Measurements from ENCODE around the gene IRF3.

Gene IRF3

GRCh38 chr19:49687566-49688316, 22.1 kb upstream of the IRF3 start:
- Histone ChIP-seq H3K27me3 (ENCODE audit: control insufficient read depth in 1 of 2, insufficient read depth in 2 of 2, low read length in 2 of 2) (peaks cover 11 to 24% of the 10 kb centered on the region in 2 donors), H3K36me3 (ENCODE audit: control insufficient read depth in 1 of 2, insufficient read depth in 2 of 2, low read length in 2 of 2) (peaks cover 15 to 41% of the 10 kb centered on the region in 2 donors), H3K4me1 (ENCODE audit: control insufficient read depth in 1 of 2, insufficient read depth in 2 of 2, low read length in 2 of 2) (peaks cover 15 to 27% of the 10 kb centered on the region in 2 donors), H3K9me3 (ENCODE audit: control insufficient read depth in 1 of 2, low read length in 2 of 2) (no peaks in the 10 kb centered on the region), H3K4me3 (ENCODE audit: low read depth in 1 of 2, low read length in 2 of 2) (no peak overlapping the region), H3K9ac (ENCODE audit: low read depth in 1 of 2, low read length in 2 of 2) (no peak overlapping the region), H3K27ac (ENCODE audit: low read depth, low read length) (no peak overlapping the region)

GRCh38 chr19:49687150-49687549, 21.5 kb upstream of the IRF3 start:
- Histone ChIP-seq H3K36me3 (ENCODE audit: control insufficient read depth in 1 of 2, insufficient read depth in 2 of 2, low read length in 2 of 2) (peaks cover 19 to 45% of the 10 kb centered on the region in 2 donors), H3K4me1 (ENCODE audit: control insufficient read depth in 1 of 2, insufficient read depth in 2 of 2, low read length in 2 of 2) (peaks cover 15 to 27% of the 10 kb centered on the region in 2 donors)

GRCh38 chr19:49686503-49687088, 20.9 kb upstream of the IRF3 start:
- Histone ChIP-seq H3K9ac (ENCODE audit: low read depth in 1 of 2, low read length in 2 of 2) (no peak overlapping the region), H3K27ac (ENCODE audit: low read depth, low read length) (no peak overlapping the region), H3K27me3 (ENCODE audit: control insufficient read depth in 1 of 2, insufficient read depth in 2 of 2, low read length in 2 of 2) (peaks cover 11 to 23% of the 10 kb centered on the region in 2 donors), H3K9me3 (ENCODE audit: control insufficient read depth in 1 of 2, low read length in 2 of 2) (no peaks in the 10 kb centered on the region), H3K4me1 (ENCODE audit: control insufficient read depth in 1 of 2, insufficient read depth in 2 of 2, low read length in 2 of 2) (peaks cover 15 to 27% of the 10 kb centered on the region in 2 donors), H3K4me3 (ENCODE audit: low read depth in 1 of 2, low read length in 2 of 2) (no peak overlapping the region), H3K36me3 (ENCODE audit: control insufficient read depth in 1 of 2, insufficient read depth in 2 of 2, low read length in 2 of 2) (peaks cover 23 to 50% of the 10 kb centered on the region in 2 donors)

More at GRCh38 chr19:49687150-49687549, 21.5 kb upstream of the IRF3 start:
- Histone ChIP-seq H3K27ac (ENCODE audit: low read depth, low read length) (no peak overlapping the region), H3K4me3 (ENCODE audit: low read depth in 1 of 2, low read length in 2 of 2) (no peak overlapping the region), H3K9ac (ENCODE audit: low read depth in 1 of 2, low read length in 2 of 2) (no peak overlapping the region), H3K27me3 (ENCODE audit: control insufficient read depth in 1 of 2, insufficient read depth in 2 of 2, low read length in 2 of 2) (peaks cover 11 to 24% of the 10 kb centered on the region in 2 donors), H3K9me3 (ENCODE audit: control insufficient read depth in 1 of 2, low read length in 2 of 2) (no peaks in the 10 kb centered on the region)

DNA sequence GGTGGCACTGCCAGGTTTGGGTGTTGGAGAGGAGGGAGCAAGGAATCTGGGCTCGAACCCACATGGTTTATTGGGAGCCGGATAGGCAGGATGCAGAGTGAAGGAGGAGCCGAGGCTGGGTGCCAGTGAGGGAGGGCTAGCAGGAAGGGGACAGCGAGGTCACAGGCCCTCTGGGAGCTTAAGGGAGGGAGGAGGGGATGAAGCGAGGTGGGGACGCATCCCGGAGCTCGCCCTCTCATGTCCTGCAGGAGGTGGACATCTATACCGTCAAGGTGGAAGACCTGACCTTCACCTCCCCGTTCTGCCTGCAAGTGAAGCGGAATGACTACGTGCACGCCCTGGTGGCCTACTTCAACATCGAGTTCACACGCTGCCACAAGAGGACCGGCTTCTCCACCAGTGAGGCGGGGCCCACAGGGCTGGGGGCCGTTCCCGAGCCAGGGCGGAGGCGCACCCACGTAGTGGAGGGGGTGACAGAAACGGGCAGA, 20.2 kb upstream of the IRF3 start:
- Histone ChIP-seq H3K4me3 (ENCODE audit: low read depth in 1 of 2, low read length in 2 of 2) (no peak overlapping the region), H3K4me1 (ENCODE audit: control insufficient read depth in 1 of 2, insufficient read depth in 2 of 2, low read length in 2 of 2) (peaks cover 15 to 22% of the 10 kb centered on the region in 2 donors), H3K27me3 (ENCODE audit: control insufficient read depth in 1 of 2, insufficient read depth in 2 of 2, low read length in 2 of 2) (peaks cover 5 to 16% of the 10 kb centered on the region in 2 donors), H3K9ac (ENCODE audit: low read depth in 1 of 2, low read length in 2 of 2) (no peak overlapping the region), H3K27ac (ENCODE audit: low read depth, low read length) (no peak overlapping the region), H3K9me3 (ENCODE audit: control insufficient read depth in 1 of 2, low read length in 2 of 2) (no peaks in the 10 kb centered on the region), H3K36me3 (ENCODE audit: control insufficient read depth in 1 of 2, insufficient read depth in 2 of 2, low read length in 2 of 2) (peaks cover 23 to 53% of the 10 kb centered on the region in 2 donors)

- Histone ChIP-seq H3K4me3 (ENCODE audit: low read depth in 1 of 2, low read length in 2 of 2) (no peak overlapping the region), H3K9me3 (ENCODE audit: control insufficient read depth in 1 of 2, low read length in 2 of 2) (no peaks in the 10 kb centered on the region), H3K27ac (ENCODE audit: low read depth, low read length) (no peak overlapping the region), H3K9ac (ENCODE audit: low read depth in 1 of 2, low read length in 2 of 2) (no peak overlapping the region), H3K27me3 (ENCODE audit: control insufficient read depth in 1 of 2, insufficient read depth in 2 of 2, low read length in 2 of 2) (peaks cover 0 to 8% of the 10 kb centered on the region in 2 donors), H3K4me1 (ENCODE audit: control insufficient read depth in 1 of 2, insufficient read depth in 2 of 2, low read length in 2 of 2) (peaks cover 14 to 22% of the 10 kb centered on the region in 2 donors), H3K36me3 (ENCODE audit: control insufficient read depth in 1 of 2, insufficient read depth in 2 of 2, low read length in 2 of 2) (peaks cover 23 to 56% of the 10 kb centered on the region in 2 donors)
Measured at GRCh38 chr19:49684983-49685553, 19.4 kb upstream of the IRF3 start.

DNA sequence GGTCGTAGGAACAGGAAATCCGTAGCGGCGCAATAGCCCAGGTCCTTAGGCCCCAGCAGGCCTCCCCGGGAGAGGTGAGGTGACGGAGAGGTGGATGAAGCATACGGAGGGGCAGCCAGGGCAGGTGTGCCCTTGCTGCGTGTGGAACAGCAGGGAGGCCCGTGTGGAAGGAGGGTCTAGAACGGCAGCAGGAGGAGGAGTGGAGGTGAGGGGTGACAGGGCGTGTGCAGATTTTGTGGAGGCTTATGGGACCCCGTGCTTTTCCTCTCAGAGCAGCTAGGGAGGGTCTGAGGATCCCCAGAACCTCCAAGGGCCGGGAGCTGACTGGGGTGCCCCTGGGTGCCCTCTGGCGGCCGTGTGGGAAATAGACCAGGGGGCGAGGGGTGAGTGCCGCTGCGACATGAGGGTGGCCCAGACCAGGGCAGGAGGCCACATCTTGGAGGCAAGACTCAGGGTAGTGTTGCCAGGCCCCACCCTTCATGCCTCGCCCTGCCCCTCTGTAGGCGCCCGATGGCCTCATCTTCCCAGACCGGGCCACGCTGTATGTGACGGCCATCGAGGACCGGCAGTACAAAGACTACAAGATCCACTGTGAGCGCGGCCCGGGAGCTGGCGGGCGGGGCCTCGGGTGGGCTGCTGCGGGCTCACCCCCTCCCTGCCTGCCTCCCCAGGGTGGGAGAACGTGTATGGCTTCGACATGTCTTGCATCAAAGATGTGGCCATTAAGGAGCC, 18.8 kb upstream of the IRF3 start:
- H3K9ac ChIP-seq (ENCODE audit: low read depth in 1 of 2, low read length in 2 of 2): no peak overlapping the region
- no peaks in the 10 kb centered on the region for H3K9me3 ChIP-seq (ENCODE audit: control insufficient read depth in 1 of 2, low read length in 2 of 2)
- H3K27ac ChIP-seq (ENCODE audit: low read depth, low read length): no peak overlapping the region
- peaks cover 9 to 22% of the 10 kb centered on the region in 2 donors for H3K4me1 ChIP-seq (ENCODE audit: control insufficient read depth in 1 of 2, insufficient read depth in 2 of 2, low read length in 2 of 2)
- no peak overlapping the region for H3K4me3 ChIP-seq (ENCODE audit: low read depth in 1 of 2, low read length in 2 of 2)
- peaks cover 0 to 1% of the 10 kb centered on the region in 2 donors for H3K27me3 ChIP-seq (ENCODE audit: control insufficient read depth in 1 of 2, insufficient read depth in 2 of 2, low read length in 2 of 2)
- H3K36me3 ChIP-seq (ENCODE audit: control insufficient read depth in 1 of 2, insufficient read depth in 2 of 2, low read length in 2 of 2): peaks cover 23 to 56% of the 10 kb centered on the region in 2 donors

DNA sequence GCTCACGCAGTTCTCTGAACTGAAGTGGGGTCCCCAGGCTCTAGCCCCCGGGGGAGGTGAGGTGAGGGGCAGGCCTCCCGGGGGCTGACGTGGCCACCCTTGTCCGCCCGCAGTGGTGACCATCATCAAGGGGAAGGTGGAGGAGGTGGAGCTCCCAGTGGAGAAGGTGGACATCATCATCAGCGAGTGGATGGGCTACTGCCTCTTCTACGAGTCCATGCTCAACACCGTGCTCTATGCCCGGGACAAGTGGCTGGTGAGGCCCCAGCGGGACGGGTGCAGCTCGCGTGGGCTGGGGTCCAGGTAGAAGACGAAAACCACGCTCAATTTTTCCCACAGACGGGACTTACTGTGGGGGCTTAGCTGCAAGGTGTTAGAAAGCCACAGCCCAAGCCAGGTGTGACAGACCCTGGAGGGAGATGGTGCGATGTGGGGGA, 18.2 kb upstream of the IRF3 start:
- Histone ChIP-seq H3K9ac (ENCODE audit: low read depth in 1 of 2, low read length in 2 of 2) (no peak overlapping the region), H3K4me1 (ENCODE audit: control insufficient read depth in 1 of 2, insufficient read depth in 2 of 2, low read length in 2 of 2) (peaks cover 8 to 20% of the 10 kb centered on the region in 2 donors), H3K4me3 (ENCODE audit: low read depth in 1 of 2, low read length in 2 of 2) (no peak overlapping the region), H3K9me3 (ENCODE audit: control insufficient read depth in 1 of 2, low read length in 2 of 2) (no peaks in the 10 kb centered on the region), H3K27me3 (ENCODE audit: control insufficient read depth in 1 of 2, insufficient read depth in 2 of 2, low read length in 2 of 2) (no peaks in the 10 kb centered on the region), H3K27ac (ENCODE audit: low read depth, low read length) (no peak overlapping the region), H3K36me3 (ENCODE audit: control insufficient read depth in 1 of 2, insufficient read depth in 2 of 2, low read length in 2 of 2) (peaks cover 23 to 56% of the 10 kb centered on the region in 2 donors)

DNA sequence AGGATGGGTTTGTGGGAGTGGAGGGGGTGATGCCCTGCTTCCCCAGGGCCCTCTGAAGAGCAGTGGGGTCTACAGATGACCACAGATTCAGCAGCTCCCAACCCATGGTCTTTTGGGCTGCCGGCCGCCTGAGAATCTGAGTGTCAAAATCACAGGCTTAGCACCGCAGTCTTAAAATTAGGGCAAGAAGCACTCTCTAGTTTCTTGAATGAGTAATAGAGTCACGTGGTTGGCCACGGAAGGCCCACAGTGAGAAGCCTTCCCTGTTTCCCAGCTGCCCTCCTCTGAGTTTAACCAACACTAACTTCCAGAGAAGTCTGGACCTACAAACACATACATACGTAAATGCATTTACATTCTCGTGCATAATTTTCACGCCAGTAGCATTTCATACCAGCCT, 16.6 kb upstream of the IRF3 start:
- Histone ChIP-seq H3K4me1 (ENCODE audit: control insufficient read depth in 1 of 2, insufficient read depth in 2 of 2, low read length in 2 of 2) (peaks cover 15 to 29% of the 10 kb centered on the region in 2 donors), H3K27me3 (ENCODE audit: control insufficient read depth in 1 of 2, insufficient read depth in 2 of 2, low read length in 2 of 2) (no peaks in the 10 kb centered on the region), H3K9ac (ENCODE audit: low read depth in 1 of 2, low read length in 2 of 2) (no peak overlapping the region), H3K9me3 (ENCODE audit: control insufficient read depth in 1 of 2, low read length in 2 of 2) (no peaks in the 10 kb centered on the region), H3K36me3 (ENCODE audit: control insufficient read depth in 1 of 2, insufficient read depth in 2 of 2, low read length in 2 of 2) (peaks cover 23 to 51% of the 10 kb centered on the region in 2 donors), H3K27ac (ENCODE audit: low read depth, low read length) (no peak overlapping the region), H3K4me3 (ENCODE audit: low read depth in 1 of 2, low read length in 2 of 2) (no peak overlapping the region)

DNA sequence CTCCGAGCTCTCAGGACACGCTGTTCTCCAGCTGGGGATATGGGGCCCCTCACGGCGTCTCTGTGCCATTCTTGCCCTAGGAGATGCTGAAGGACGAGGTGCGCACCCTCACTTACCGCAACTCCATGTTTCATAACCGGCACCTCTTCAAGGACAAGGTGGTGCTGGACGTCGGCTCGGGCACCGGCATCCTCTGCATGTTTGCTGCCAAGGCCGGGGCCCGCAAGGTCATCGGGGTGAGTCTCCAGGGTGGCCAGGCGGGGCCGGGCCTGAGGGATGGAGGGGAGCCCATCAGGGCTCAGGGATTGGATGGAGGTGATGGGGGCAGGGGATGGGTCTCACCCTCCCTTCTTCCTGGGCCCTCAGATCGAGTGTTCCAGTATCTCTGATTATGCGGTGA, 16.2 kb upstream of the IRF3 start:
- Histone ChIP-seq H3K9me3 (ENCODE audit: control insufficient read depth in 1 of 2, low read length in 2 of 2) (no peaks in the 10 kb centered on the region), H3K27me3 (ENCODE audit: control insufficient read depth in 1 of 2, insufficient read depth in 2 of 2, low read length in 2 of 2) (no peaks in the 10 kb centered on the region), H3K4me3 (ENCODE audit: low read depth in 1 of 2, low read length in 2 of 2) (no peak overlapping the region), H3K27ac (ENCODE audit: low read depth, low read length) (no peak overlapping the region), H3K9ac (ENCODE audit: low read depth in 1 of 2, low read length in 2 of 2) (no peak overlapping the region), H3K4me1 (ENCODE audit: control insufficient read depth in 1 of 2, insufficient read depth in 2 of 2, low read length in 2 of 2) (peaks cover 15 to 29% of the 10 kb centered on the region in 2 donors), H3K36me3 (ENCODE audit: control insufficient read depth in 1 of 2, insufficient read depth in 2 of 2, low read length in 2 of 2) (peaks cover 23 to 48% of the 10 kb centered on the region in 2 donors)

All from duodenal mucosa (tissue), 2 donors.